OCI-LY3 (cell line): ENCODE data around the gene PSMA6.

Experiments
- CTCF ChIP-seq: fragments of 200-600, 300-600 bp; sonication (generic); IDR thresholded peaks from 2 replicates; pipeline ENCODE4 v1.5.1; 2014; ENCODE audit warnings: antibody characterized with exemption, low read length, low read depth
- EZH2phosphoT487 ChIP-seq: fragments of 200-600 bp; shearing (Covaris generic); IDR thresholded peaks from 2 replicates; pipeline ENCODE4 v1.6.1; 2018; ENCODE audit warnings: antibody characterized with exemption, mixed run types, low read depth

GRCh38 chr14:35343702-35344101 lies 51.5 kb downstream of the PSMA6 start:
- TF ChIP-seq CTCF (no peak), EZH2phosphoT487 (no peak)
